Esophagus squamous epithelium (tissue), 5 donors: ENCODE measurements around the gene MPP3. TPM values are rescaled to one million over a fixed set of nuclear protein-coding genes. Genes with fewer than 3 reads are reported as not detected.
"Not testable (repeated sequence)": the region's sequence is repeated elsewhere in the genome, so short reads cannot be mapped to it uniquely, and the experiment has no call there.

Experiments
- DNase-seq: peaks from one replicate; lab custom pipeline; 2025; lab: John Stamatoyannopoulos, UW
- H3K27ac ChIP-seq, 4 donors: fragments of 200-600 bp; sonication (generic); one replicate each; pipeline ENCODE4 v1.5.1; 2016 to 2019; ENCODE audit warnings: mild to moderate bottlenecking in 1 of 4
- H3K27me3 ChIP-seq, 4 donors: fragments of 200-600 bp; sonication (generic); 1 replicate in 3 of 4; 2 replicates in 1 of 4; pipeline versions ENCODE4 v1.5.1 to v1.6.0; 2017 to 2021; ENCODE audit warnings: antibody characterized with exemption in 1 of 4
- H3K36me3 ChIP-seq, 3 donors: fragments of 200-600 bp; sonication (generic); one replicate each; pipeline ENCODE4 v1.5.1; 2016 to 2019
- H3K4me1 ChIP-seq, 3 donors: fragments of 200-600 bp; sonication (generic); one replicate each; pipeline ENCODE4 v1.5.1; 2017 to 2019
- H3K4me3 ChIP-seq, 4 donors: fragments of 200-600 bp; sonication (generic); 1 replicate in 3 of 4; 2 replicates in 1 of 4; pipeline ENCODE4 v1.5.1; 2016 to 2019; ENCODE audit warnings: mild to moderate bottlenecking in 2 of 4, moderate library complexity in 1 of 4
- H3K9me3 ChIP-seq, 3 donors: fragments of 200-600 bp; sonication (generic); one replicate each; pipeline ENCODE4 v1.5.1; 2016 to 2019
- POLR2A ChIP-seq, 4 donors: fragments of 450-650 bp; IDR thresholded peaks; one replicate each; pipeline ENCODE4 v1.6.1; 2017; ENCODE audit warnings: antibody characterized with exemption in 4 of 4, mild to moderate bottlenecking in 4 of 4, moderate library complexity in 3 of 4
- WGBS, 2 donors: methylation state at CpG; one replicate each; pipeline ENCODE4 v1.1.5; 2018; 5-methylcytosine and 5-hydroxymethylcytosine counted together
- intact Hi-C: fragments of 100-400 bp; cut with DNase I; formaldehyde crosslinking; loops from one replicate; pipeline ENCODE4 v1.15.0; 2022
- total RNA-seq, 4 donors: library from RNA; depleted of rRNA; stranded (reverse); fragments of >200 nt; gene quantifications; one replicate each; pipeline ENCODE4 v1.1.0, GENCODE V29; 2016
- TF ChIP-seq, protein P1 (sequence below), 6 experiments: fragments of 450-650 bp in 4 of 6; fragments of 200-600 bp in 2 of 6; sonication (generic) in 2 of 6; IDR thresholded peaks; one replicate each; pipeline ENCODE4 v1.5.1; 2016 to 2019; ENCODE audit warnings: antibody characterized with exemption in 6 of 6, mild to moderate bottlenecking in 4 of 6, moderate library complexity in 4 of 6
- donor health status: DM: yes; HTN: yes; CAD: no.

The MPP3 gene
- total RNA-seq, 4 donors from 2014 or later = 5.9 to 15.8 (median 9.0) TPM

DNA sequence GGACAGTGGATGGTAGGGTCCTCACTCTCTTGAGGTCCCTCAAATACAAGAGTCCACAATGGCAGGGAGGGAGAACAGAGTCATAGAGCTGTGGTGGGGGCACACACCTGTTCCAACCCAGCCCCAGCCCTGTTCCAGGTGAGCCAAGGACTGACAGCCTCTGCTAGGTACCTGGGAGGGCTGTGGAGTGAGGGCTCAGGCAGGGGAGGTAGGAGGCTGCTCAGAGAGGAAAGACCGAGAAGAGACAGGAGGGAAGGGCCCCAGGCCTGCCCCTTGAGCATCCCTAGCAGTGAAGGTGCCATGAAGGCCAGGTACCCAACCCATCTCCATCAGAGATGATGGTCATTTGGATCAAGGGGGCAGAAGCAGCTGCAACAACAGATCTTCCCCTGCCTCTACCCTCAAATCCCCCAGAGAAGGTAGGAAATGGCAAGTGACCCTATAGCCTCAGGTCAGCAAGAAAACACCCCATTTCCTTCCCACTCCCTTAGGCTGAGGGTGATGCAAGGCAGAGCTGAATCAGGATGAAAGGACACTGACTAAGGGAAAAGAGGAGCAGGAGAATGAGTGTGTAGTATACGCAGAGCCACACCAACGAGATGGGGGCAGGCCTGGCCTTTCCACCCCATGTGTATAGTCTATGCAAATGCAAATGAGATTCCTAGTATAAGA, 42.7 kb upstream of the MPP3 start:
- H3K27me3 ChIP-seq = no peaks in the 10 kb centered on the region
- intact Hi-C loops = no loop called here
- H3K9me3 ChIP-seq = no peaks in the 10 kb centered on the region
- 55 to 84% methylated on average over 3 of the region's 3 CpGs for WGBS, 2 donors
- H3K4me1 ChIP-seq = peaks cover 0 to 19% (median 4%) of the 10 kb centered on the region in 3 donors
- TF ChIP-seq, protein P1, sequence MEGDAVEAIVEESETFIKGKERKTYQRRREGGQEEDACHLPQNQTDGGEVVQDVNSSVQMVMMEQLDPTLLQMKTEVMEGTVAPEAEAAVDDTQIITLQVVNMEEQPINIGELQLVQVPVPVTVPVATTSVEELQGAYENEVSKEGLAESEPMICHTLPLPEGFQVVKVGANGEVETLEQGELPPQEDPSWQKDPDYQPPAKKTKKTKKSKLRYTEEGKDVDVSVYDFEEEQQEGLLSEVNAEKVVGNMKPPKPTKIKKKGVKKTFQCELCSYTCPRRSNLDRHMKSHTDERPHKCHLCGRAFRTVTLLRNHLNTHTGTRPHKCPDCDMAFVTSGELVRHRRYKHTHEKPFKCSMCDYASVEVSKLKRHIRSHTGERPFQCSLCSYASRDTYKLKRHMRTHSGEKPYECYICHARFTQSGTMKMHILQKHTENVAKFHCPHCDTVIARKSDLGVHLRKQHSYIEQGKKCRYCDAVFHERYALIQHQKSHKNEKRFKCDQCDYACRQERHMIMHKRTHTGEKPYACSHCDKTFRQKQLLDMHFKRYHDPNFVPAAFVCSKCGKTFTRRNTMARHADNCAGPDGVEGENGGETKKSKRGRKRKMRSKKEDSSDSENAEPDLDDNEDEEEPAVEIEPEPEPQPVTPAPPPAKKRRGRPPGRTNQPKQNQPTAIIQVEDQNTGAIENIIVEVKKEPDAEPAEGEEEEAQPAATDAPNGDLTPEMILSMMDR (IDR thresholded peaks at IDR 0.05) = no peak
- TF ChIP-seq POLR2A (IDR thresholded peaks at IDR 0.05) = no peak
- H3K27ac ChIP-seq = no peak overlapping the region
- H3K36me3 ChIP-seq = no peaks in the 10 kb centered on the region
- no peak overlapping the region for H3K4me3 ChIP-seq
- DNase-seq = no peak

DNA sequence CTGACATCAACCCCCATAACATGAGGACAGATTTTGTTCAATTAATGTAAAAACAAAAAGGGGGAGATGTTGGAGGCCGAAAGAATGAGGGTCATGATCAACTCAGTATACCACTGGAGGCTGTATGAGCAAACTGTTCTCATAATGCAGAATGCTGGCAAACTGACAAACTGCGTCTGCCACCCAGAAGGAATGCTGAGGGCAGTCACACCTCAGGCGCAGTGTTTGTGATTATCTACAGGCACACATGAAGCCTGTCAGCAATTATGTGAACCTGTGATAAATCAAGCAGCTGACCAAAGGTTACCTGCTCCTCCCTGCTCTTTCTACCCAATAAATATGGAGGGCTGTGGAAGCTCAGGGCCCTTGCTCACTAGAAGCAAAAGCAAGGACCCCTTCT, 41.3 kb upstream of the MPP3 start:
- TF ChIP-seq POLR2A (IDR thresholded peaks at IDR 0.05) = no peak
- TF ChIP-seq, protein P1 (IDR thresholded peaks at IDR 0.05) = no peak
- no peaks in the 10 kb centered on the region for H3K36me3 ChIP-seq
- peaks cover 0 to 10% (median 0%) of the 10 kb centered on the region in 4 donors for H3K27me3 ChIP-seq
- H3K4me1 ChIP-seq = peaks cover 0 to 19% (median 4%) of the 10 kb centered on the region in 3 donors
- H3K27ac ChIP-seq = no peak overlapping the region
- intact Hi-C loops = no loop called here
- no peaks in the 10 kb centered on the region for H3K9me3 ChIP-seq
- WGBS, 2 donors = 61 to 64% methylated on average over 3 of the region's 3 CpGs
- H3K4me3 ChIP-seq = no peak overlapping the region
- no peak for DNase-seq

DNA sequence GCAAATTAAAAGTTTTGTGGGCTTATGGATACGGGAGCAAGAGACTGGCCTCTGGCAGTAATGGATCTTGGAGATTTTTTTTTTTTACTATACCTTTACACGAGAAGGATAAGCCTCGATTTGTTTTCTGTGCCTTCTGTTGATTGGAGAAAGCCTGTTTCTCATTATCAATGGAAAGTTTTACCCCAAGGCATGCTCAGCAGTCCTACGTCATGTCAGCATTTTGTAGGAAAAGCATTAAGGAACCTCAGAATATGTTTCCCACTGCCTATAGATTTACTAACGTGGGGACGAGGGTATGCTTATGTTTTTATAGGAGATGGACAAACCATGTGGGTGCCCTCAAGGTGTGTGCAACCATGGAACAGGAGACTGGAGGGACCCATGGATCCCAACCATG, 40.9 kb upstream of the MPP3 start:
- Histone ChIP-seq H3K9me3 (no peaks in the 10 kb centered on the region), H3K27ac (no peak overlapping the region), H3K36me3 (no peaks in the 10 kb centered on the region), H3K4me1 (peaks cover 0 to 17% (median 4%) of the 10 kb centered on the region in 3 donors), H3K4me3 (no peak overlapping the region), H3K27me3 (peaks cover 0 to 10% (median 0%) of the 10 kb centered on the region in 4 donors)
- intact Hi-C loops = no loop called here
- TF ChIP-seq, protein P1 (IDR thresholded peaks at IDR 0.05) = no peak
- no peak for TF ChIP-seq POLR2A (IDR thresholded peaks at IDR 0.05)
- 66 to 69% methylated on average over 6 of the region's 6 CpGs for WGBS, 2 donors
- DNase-seq = no peak

DNA sequence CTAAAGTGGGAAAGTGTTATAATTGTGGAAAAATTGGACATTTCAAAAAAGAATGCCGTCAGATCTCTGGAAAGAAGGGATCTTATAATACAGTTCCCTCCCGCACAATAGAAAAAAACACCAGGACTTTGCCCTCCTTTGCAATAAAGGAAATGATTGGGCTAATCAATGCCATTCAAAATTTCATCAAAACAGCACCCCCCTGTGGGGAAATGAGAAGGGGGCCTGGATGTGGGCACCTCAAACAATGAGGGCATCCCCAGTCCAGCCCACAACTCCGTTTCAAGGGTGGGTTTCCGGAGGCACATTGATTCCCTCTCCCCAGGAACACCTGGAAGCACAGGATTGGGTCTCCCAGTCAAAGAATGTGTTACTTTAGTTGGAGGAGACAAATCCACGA, 40.1 kb upstream of the MPP3 start:
- H3K4me3 ChIP-seq = no peak overlapping the region
- H3K4me1 ChIP-seq = peaks cover 0 to 10% (median 4%) of the 10 kb centered on the region in 3 donors
- intact Hi-C loops = no loop called here
- WGBS, 2 donors = 53 to 70% methylated on average over 4 of the region's 5 CpGs
- no peak for DNase-seq
- H3K36me3 ChIP-seq = no peaks in the 10 kb centered on the region
- no peak overlapping the region for H3K27ac ChIP-seq
- H3K9me3 ChIP-seq = no peaks in the 10 kb centered on the region
- peaks cover 0 to 17% (median 0%) of the 10 kb centered on the region in 4 donors for H3K27me3 ChIP-seq
- TF ChIP-seq POLR2A (IDR thresholded peaks at IDR 0.05) = no peak
- TF ChIP-seq, protein P1 (IDR thresholded peaks at IDR 0.05) = no peak

DNA sequence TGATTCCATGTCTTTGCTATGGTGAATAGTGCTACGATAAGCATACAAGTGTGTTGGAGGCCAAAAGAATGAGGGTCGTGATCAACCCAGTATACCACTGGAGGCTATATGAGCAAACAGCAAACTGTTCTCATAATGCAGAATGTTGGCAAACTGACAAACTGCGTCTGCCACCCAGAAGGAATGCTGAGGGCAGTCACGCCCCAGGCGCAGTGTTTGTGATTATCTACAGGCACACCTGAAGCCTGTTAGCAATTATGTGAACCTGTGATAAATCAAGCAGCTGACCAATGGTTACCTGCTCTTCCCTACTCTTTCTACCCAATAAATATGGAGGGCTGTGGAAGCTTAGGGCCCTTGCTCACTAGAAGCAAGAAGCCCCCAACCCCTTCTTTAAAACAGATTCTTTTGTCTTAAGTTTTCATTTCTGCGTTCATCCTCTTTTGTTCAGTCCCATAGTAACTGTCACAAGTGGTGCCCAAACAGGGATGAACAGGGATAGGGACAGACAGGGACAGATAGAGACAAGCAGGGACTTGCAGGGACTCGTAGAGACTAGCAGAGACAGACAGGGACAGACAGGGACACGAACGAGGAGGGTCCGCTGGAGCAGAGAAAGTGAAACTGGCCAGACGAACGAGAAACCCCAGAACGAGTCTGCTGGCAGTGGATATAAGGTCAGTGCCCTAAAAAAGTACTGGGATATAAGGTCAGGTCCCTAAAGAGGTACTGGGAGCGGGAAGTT, 39.2 kb upstream of the MPP3 start:
- H3K36me3 ChIP-seq = no peaks in the 10 kb centered on the region
- no peaks in the 10 kb centered on the region for H3K9me3 ChIP-seq
- DNase-seq = no peak
- TF ChIP-seq, protein P1 (IDR thresholded peaks at IDR 0.05) = no peak
- no peak for TF ChIP-seq POLR2A (IDR thresholded peaks at IDR 0.05)
- WGBS, 2 donors = 29 to 57% methylated on average over 13 of the region's 14 CpGs
- H3K27ac ChIP-seq = no peak overlapping the region
- intact Hi-C loops = no loop called here
- peak overlapping the region in 2 of 4 donors; percentile 15 to 33 for H3K4me3 ChIP-seq
- H3K4me1 ChIP-seq = peaks cover 0 to 10% (median 4%) of the 10 kb centered on the region in 3 donors
- H3K27me3 ChIP-seq = peaks cover 0 to 17% (median 0%) of the 10 kb centered on the region in 4 donors

DNA sequence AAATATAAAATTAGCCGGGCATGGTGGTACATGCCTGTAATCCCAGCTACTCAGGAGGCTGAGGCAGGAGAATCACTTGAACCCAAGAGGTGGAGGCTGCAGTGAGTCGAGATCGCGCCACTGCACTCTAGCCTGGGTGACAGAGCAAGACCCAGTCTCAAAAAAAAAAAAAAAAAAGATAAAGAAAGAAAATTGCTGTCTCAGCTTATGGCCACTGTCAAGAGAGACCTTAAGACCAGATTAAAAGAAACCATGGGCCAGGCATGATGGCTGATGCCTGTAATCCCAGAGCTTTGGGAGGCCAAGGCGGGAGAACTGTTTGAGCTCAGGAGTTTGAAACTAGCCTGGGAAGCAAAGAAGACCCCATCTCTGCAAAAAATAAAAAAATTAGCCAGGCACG, 36.1 kb upstream of the MPP3 start:
- H3K9me3 ChIP-seq, intact Hi-C loops, H3K36me3 ChIP-seq, DNase-seq, H3K4me3 ChIP-seq, H3K27ac ChIP-seq: not testable (repeated sequence)
- H3K4me1 ChIP-seq = peaks cover 0 to 10% (median 4%) of the 10 kb centered on the region in 3 donors
- peaks cover 0 to 17% (median 0%) of the 10 kb centered on the region in 4 donors for H3K27me3 ChIP-seq
- 68 to 69% methylated on average over 5 to 6 of the region's 6 CpGs for WGBS, 2 donors
